Liver (tissue), 9 donors: ENCODE measurements around the gene PSME3IP1. TPM values are rescaled to one million over a fixed set of nuclear protein-coding genes. Genes with fewer than 3 reads are reported as not detected.

Source experiments
- DNase-seq: peaks from one replicate; pipeline ENCODE4 v3.0.0-alpha.2; 2017; ENCODE audit warnings: low spot score
- H3K27ac ChIP-seq, 2 donors: one replicate each; pipeline ENCODE4 v1.7.0; 2013; ENCODE audit warnings: inconsistent platforms in 2 of 2, low read length in 2 of 2, control low read depth in 1 of 2, low read depth in 1 of 2, mild to moderate bottlenecking in 1 of 2
- H3K27me3 ChIP-seq, 4 donors: one replicate each; pipeline versions ENCODE4 v1.6.1 to v1.7.0; 2013; ENCODE audit warnings: low read length in 3 of 4, inconsistent platforms in 1 of 4, mild to moderate bottlenecking in 1 of 4, moderate library complexity in 1 of 4; ENCODE audit not compliant: control insufficient read depth in 4 of 4, insufficient read depth in 4 of 4
- H3K36me3 ChIP-seq, 4 donors: one replicate each; pipeline versions ENCODE4 v1.6.1 to v1.7.0; 2013; ENCODE audit warnings: low read length in 3 of 4, mild to moderate bottlenecking in 3 of 4, low read depth in 1 of 4, moderate library complexity in 1 of 4; ENCODE audit not compliant: control insufficient read depth in 4 of 4, insufficient read depth in 3 of 4
- H3K4me1 ChIP-seq, 4 donors: one replicate each; pipeline versions ENCODE4 v1.6.1 to v1.7.0; 2013; ENCODE audit warnings: low read length in 3 of 4, mild to moderate bottlenecking in 3 of 4, moderate library complexity in 1 of 4; ENCODE audit not compliant: control insufficient read depth in 4 of 4, insufficient read depth in 4 of 4
- H3K4me3 ChIP-seq, 3 donors: one replicate each; pipeline versions ENCODE4 v1.6.1 to v1.7.0; 2013; ENCODE audit warnings: low read length in 3 of 3, control low read depth in 1 of 3, low read depth in 1 of 3, mild to moderate bottlenecking in 1 of 3
- H3K9ac ChIP-seq, 2 donors: one replicate each; pipeline ENCODE4 v1.7.0; 2013; ENCODE audit warnings: low read length in 2 of 2, mild to moderate bottlenecking in 2 of 2, moderate library complexity in 2 of 2, control low read depth in 1 of 2, low read depth in 1 of 2
- H3K9me3 ChIP-seq, 4 donors: one replicate each; pipeline versions ENCODE4 v1.6.1 to v1.7.0; 2013; ENCODE audit warnings: low read length in 3 of 4; ENCODE audit not compliant: control insufficient read depth in 4 of 4
- ATF3 ChIP-seq: IDR thresholded peaks from 2 replicates; pipeline ENCODE4 v1.6.1; 2016; ENCODE audit warnings: antibody characterized with exemption
- CTCF ChIP-seq: fragments of 150-350 bp; IDR thresholded peaks from 2 replicates; pipeline ENCODE4 v1.5.1; 2017; ENCODE audit warnings: improper control_type of control experiment, low read depth, low read length; ENCODE audit not compliant: missing input control
- EGR1 ChIP-seq, 2 donors: IDR thresholded peaks; 2 replicates each; pipeline ENCODE4 v1.6.1; 2016 to 2018; ENCODE audit warnings: antibody characterized with exemption in 2 of 2, low read depth in 2 of 2
- FOXA2 ChIP-seq: IDR thresholded peaks from 2 replicates; pipeline ENCODE4 v1.6.1; 2016; ENCODE audit warnings: antibody characterized with exemption
- GABPA ChIP-seq, 2 donors: IDR thresholded peaks in 1 of 2; conservative IDR thresholded peaks in 1 of 2; 2 replicates each; pipeline ENCODE4 v1.6.1; 2016; ENCODE audit warnings: antibody characterized with exemption in 2 of 2, mild to moderate bottlenecking in 1 of 2, moderate library complexity in 1 of 2
- JUND ChIP-seq, 2 donors: IDR thresholded peaks; 2 replicates each; pipeline ENCODE4 v1.6.1; 2016; ENCODE audit warnings: antibody characterized with exemption in 2 of 2
- MAX ChIP-seq: IDR thresholded peaks from 2 replicates; pipeline ENCODE4 v1.6.1; 2016; ENCODE audit warnings: antibody characterized with exemption
- NR2F2 ChIP-seq: IDR thresholded peaks from 2 replicates; pipeline ENCODE4 v1.6.1; 2016; ENCODE audit warnings: antibody characterized with exemption
- RAD21 ChIP-seq, 2 donors: IDR thresholded peaks; 2 replicates each; pipeline ENCODE4 v1.6.1; 2016; ENCODE audit warnings: antibody characterized with exemption in 2 of 2, mild to moderate bottlenecking in 2 of 2
- REST ChIP-seq: IDR thresholded peaks from 2 replicates; pipeline ENCODE4 v1.6.1; 2016; ENCODE audit warnings: antibody characterized with exemption, mild to moderate bottlenecking
- RXRA ChIP-seq, 2 donors: IDR thresholded peaks; 2 replicates each; pipeline ENCODE4 v1.6.1; 2017 to 2018; ENCODE audit warnings: antibody characterized with exemption in 2 of 2, mild to moderate bottlenecking in 1 of 2
- SP1 ChIP-seq: IDR thresholded peaks from 2 replicates; pipeline ENCODE4 v1.6.1; 2018; ENCODE audit warnings: antibody characterized with exemption, mild to moderate bottlenecking
- TAF1 ChIP-seq: conservative IDR thresholded peaks from 2 replicates; pipeline ENCODE4 v1.6.1; 2016; ENCODE audit warnings: antibody characterized with exemption, mild to moderate bottlenecking
- ZBTB33 ChIP-seq: IDR thresholded peaks from 2 replicates; pipeline ENCODE4 v1.6.1; 2016; ENCODE audit warnings: antibody characterized with exemption
- WGBS: extraction: QIAGEN DNeasy Blood & Tissue Kit; methylation state at CpG from one replicate; pipeline ENCODE4 v1.1.7; 2013; 5-methylcytosine and 5-hydroxymethylcytosine counted together
- polyA plus RNA-seq, 2 donors: library from polyadenylated mRNA; stranded (reverse) in 1 of 2; unstranded in 1 of 2; fragments of 200-250 nt in 1 of 2; fragments of >200 nt in 1 of 2; fragmentation: Nextera tagmentation in 1 of 2; extraction: Ambion mirVana in 1 of 2; gene quantifications; one replicate each; pipeline versions ENCODE4 v1.2.1 to v1.2.3, GENCODE V29; 2013 to 2015
- total RNA-seq, 2 donors: library from RNA; depleted of rRNA; stranded (reverse); fragments of >200 nt; gene quantifications; one replicate each; pipeline ENCODE4 v1.2.3, GENCODE V29; 2014
- donor health status: healthy.
- donor health status: healthy.
- donor health status: healthy.
- donor health status: healthy.
- donor health status: healthy.

Gene PSME3IP1
- total and polyA plus RNA-seq, 4 donors, result 25.0 to 34.7 (median 25.8) TPM

GRCh38 chr16:57175896-57176295 lies 9.9 kb downstream of the PSME3IP1 start:
- DNase-seq, result no peak
- H3K27ac ChIP-seq, result no peak overlapping the region
- TF ChIP-seq EGR1 (IDR thresholded peaks at IDR 0.05; ENCODE audit: low read depth in 2 of 2) (no peak), FOXA2 (no peak), SP1 (no peak), RAD21 (IDR thresholded peaks at IDR 0.05) (no peak)
- no peak overlapping the region for H3K4me3 ChIP-seq
- H3K9me3 ChIP-seq, result no peaks in the 10 kb centered on the region
- peaks cover 2 to 18% (median 15%) of the 10 kb centered on the region in 4 donors for H3K36me3 ChIP-seq
- H3K9ac ChIP-seq, result no peak overlapping the region
- H3K27me3 ChIP-seq, result no peaks in the 10 kb centered on the region
- 88% methylated on average over 5 of the region's 5 CpGs for WGBS
- peaks cover 0 to 6% (median 4%) of the 10 kb centered on the region in 4 donors for H3K4me1 ChIP-seq

- peaks cover 2 to 27% (median 18%) of the 10 kb centered on the region in 4 donors for H3K36me3 ChIP-seq
- no peak overlapping the region for H3K4me3 ChIP-seq
- TF ChIP-seq TAF1 (no peak), RAD21 (IDR thresholded peaks at IDR 0.05) (no peak), ZBTB33 (no peak), CTCF (no peak), ATF3 (no peak), NR2F2 (no peak), JUND (IDR thresholded peaks at IDR 0.05) (no peak), RXRA (IDR thresholded peaks at IDR 0.05) (no peak), MAX (no peak)
- no peak for DNase-seq
- WGBS, result 76% methylated on average over 5 of the region's 5 CpGs
- H3K27ac ChIP-seq, result no peak overlapping the region
- no peaks in the 10 kb centered on the region for H3K27me3 ChIP-seq
- no peaks in the 10 kb centered on the region for H3K9me3 ChIP-seq
- no peaks in the 10 kb centered on the region for H3K4me1 ChIP-seq
- no peak overlapping the region for H3K9ac ChIP-seq
These were observed 13.0 kb downstream of the PSME3IP1 start for GRCh38 chr16:57172721-57173290.

- H3K36me3 ChIP-seq, result peaks cover 2 to 33% (median 23%) of the 10 kb centered on the region in 4 donors
- no peaks in the 10 kb centered on the region for H3K27me3 ChIP-seq
- H3K4me1 ChIP-seq, result peaks cover 4 to 18% (median 11%) of the 10 kb centered on the region in 4 donors
- no peak for DNase-seq
- no peak overlapping the region for H3K27ac ChIP-seq
- no peaks in the 10 kb centered on the region for H3K9me3 ChIP-seq
- no peak overlapping the region for H3K4me3 ChIP-seq
- no peak overlapping the region for H3K9ac ChIP-seq
- TF ChIP-seq CTCF (no peak), ZBTB33 (no peak), TAF1 (no peak), SP1 (no peak), REST (no peak), GABPA (IDR thresholded peaks at IDR 0.05 in 1 of 2, conservative IDR thresholded peaks at IDR 0.05 in 1 of 2) (no peak), JUND (IDR thresholded peaks at IDR 0.05) (no peak)
These were observed 16.5 kb downstream of the PSME3IP1 start for GRCh38 chr16:57169327-57169726.
